Peyer's patch (tissue), 4 donors: ENCODE measurements around the gene NOS1AP.

ENCODE experiments used
- CTCF ChIP-seq, 6 experiments: fragments of 450-650 bp in 4 of 6; fragments of 200-600 bp in 2 of 6; sonication (generic) in 1 of 6; IDR thresholded peaks; one replicate each; pipeline ENCODE4 v1.5.1; 2017 to 2019; ENCODE audit warnings: antibody characterized with exemption in 6 of 6, mild to moderate bottlenecking in 3 of 6, moderate library complexity in 1 of 6
- POLR2A ChIP-seq, 2 donors: fragments of 450-650 bp; IDR thresholded peaks; one replicate each; pipeline ENCODE4 v1.5.1; 2017; ENCODE audit warnings: antibody characterized with exemption in 2 of 2, mild to moderate bottlenecking in 2 of 2, moderate library complexity in 2 of 2

GRCh38 chr1:162067466-162067865 lies 2.0 kb upstream of the NOS1AP start:
- TF ChIP-seq CTCF (IDR thresholded peaks at IDR 0.05) = no peak
- no peak for TF ChIP-seq POLR2A (IDR thresholded peaks at IDR 0.05)
